Vagina (tissue), 2 donors: ENCODE measurements around the gene DND1.

Experiments used
- CTCF ChIP-seq, 3 experiments: fragments of 450-650 bp in 2 of 3; fragments of 200-600 bp in 1 of 3; sonication (generic) in 1 of 3; IDR thresholded peaks; one replicate each; pipeline ENCODE4 v1.5.1; 2017 to 2019; ENCODE audit warnings: antibody characterized with exemption in 3 of 3, mild to moderate bottlenecking in 2 of 3, moderate library complexity in 2 of 3
- POLR2AphosphoS5 ChIP-seq, 2 donors: sonication (generic); formaldehyde crosslinking; IDR thresholded peaks; one replicate each; pipeline ENCODE4 v1.9.0; 2017; ENCODE audit warnings: antibody characterized with exemption in 2 of 2, mild to moderate bottlenecking in 2 of 2, low read depth in 1 of 2; ENCODE audit not compliant: insufficient read depth in 1 of 2

GRCh38 chr5:140672455-140673186 lies 755 bp downstream of the DND1 start:
- TF ChIP-seq CTCF (IDR thresholded peaks at IDR 0.05) = no peak
- TF ChIP-seq POLR2AphosphoS5 (IDR thresholded peaks at IDR 0.05; ENCODE audit: insufficient read depth in 1 of 2, low read depth in 1 of 2) = no peak
